Endothelial cell of umbilical vein (primary cell): ENCODE data around the gene NOS2. TPM values are rescaled to one million over a fixed set of nuclear protein-coding genes. Genes with fewer than 3 reads are reported as not detected.

Experiments used
- BruUV-seq: library from RNA; stranded (reverse); fragments of 400-500 nt; replicated peaks from 2 replicates; lab custom pipeline; 2021; lab: Mats Ljungman, UMichigan
- CTCF ChIA-PET: fragments of 300-600, 350-600 bp; sonication (Branson Sonifier 250); formaldehyde crosslinking; loops from one replicate; lab custom pipeline; 2021; ENCODE audit warnings: antibody characterized with exemption, inconsistent platforms; lab: Charles Lee
- POLR2A ChIA-PET: fragments of 300-600, 350-600 bp; sonication (Branson Sonifier 250); formaldehyde crosslinking; loops from one replicate; lab custom pipeline; 2021; ENCODE audit warnings: antibody characterized with exemption, inconsistent platforms; lab: Charles Lee
- DNase-seq: peaks from one replicate; pipeline ENCODE4 v3.0.0-alpha.2; 2011; ENCODE audit warnings: low read depth, low spot score
- FAIRE-seq: peaks from 2 replicates; lab custom pipeline; 2011; peaks lifted over from hg19 to GRCh38; lab: Jason Lieb, UNC
- H2AFZ ChIP-seq: 2 replicates; pipeline ENCODE4 v1.6.0; 2012; ENCODE audit warnings: low read depth, low read length, control low read depth, inconsistent platforms
- H3K27ac ChIP-seq: 2 replicates; pipeline ENCODE4 v1.5.1; 2011; ENCODE audit warnings: low read depth, mild to moderate bottlenecking, control low read depth, low read length, moderate library complexity; ENCODE audit not compliant: insufficient read depth
- H3K27me3 ChIP-seq, 2 experiments: 2 replicates each; pipeline versions ENCODE4 v1.6.0 to v1.6.1; 2011; ENCODE audit warnings: low read length in 2 of 2, mixed read lengths in 1 of 2; ENCODE audit not compliant: control insufficient read depth in 2 of 2, insufficient read depth in 2 of 2
- H3K36me3 ChIP-seq, 2 experiments: 2 replicates in 1 of 2; 3 replicates in 1 of 2; pipeline ENCODE4 v1.5.1; 2011; ENCODE audit warnings: low read length in 2 of 2, mild to moderate bottlenecking in 1 of 2, moderate library complexity in 1 of 2; ENCODE audit not compliant: control insufficient read depth in 2 of 2, insufficient read depth in 2 of 2; ENCODE audit errors: extremely low read depth in 1 of 2
- H3K4me1 ChIP-seq: 3 replicates; pipeline ENCODE4 v1.5.1; 2011; ENCODE audit warnings: mild to moderate bottlenecking, low read length; ENCODE audit not compliant: control insufficient read depth, insufficient read depth; ENCODE audit errors: extremely low read depth
- H3K4me2 ChIP-seq: 2 replicates; pipeline ENCODE4 v1.6.1; 2011; ENCODE audit warnings: low read length, control low read depth, mixed read lengths; ENCODE audit not compliant: insufficient read depth
- H3K4me3 ChIP-seq, 3 experiments: fragments of 200-600 bp in 1 of 3; sonication (generic), shearing (Covaris generic) in 1 of 3; replicated peaks in 1 of 3; 2 replicates each; pipeline ENCODE4 v1.5.1; 2011 to 2016; ENCODE audit warnings: control low read depth in 3 of 3, low read length in 3 of 3, mild to moderate bottlenecking in 2 of 3, inconsistent platforms in 1 of 3, low read depth in 1 of 3, moderate library complexity in 1 of 3; ENCODE audit not compliant: insufficient read depth in 1 of 3
- H3K79me2 ChIP-seq: 2 replicates; pipeline ENCODE4 v1.6.0; 2012; ENCODE audit warnings: low read length, inconsistent platforms; ENCODE audit not compliant: control insufficient read depth, insufficient read depth
- H3K9ac ChIP-seq: replicated peaks from 2 replicates; pipeline ENCODE3; 2011; ENCODE audit warnings: low read length, control low read depth; ENCODE audit not compliant: insufficient read depth; ENCODE audit errors: extremely low read depth
- H3K9me1 ChIP-seq: replicated peaks from 3 replicates; pipeline ENCODE4 v1.6.0; 2011; ENCODE audit warnings: mild to moderate bottlenecking, low read length; ENCODE audit not compliant: control insufficient read depth, insufficient read depth; ENCODE audit errors: extremely low read depth
- H3K9me3 ChIP-seq: replicated peaks from 2 replicates; pipeline ENCODE4 v1.5.1; 2012; ENCODE audit warnings: low read length, inconsistent platforms; ENCODE audit not compliant: control insufficient read depth, insufficient read depth
- H4K20me1 ChIP-seq: replicated peaks from 2 replicates; pipeline ENCODE3; 2011; ENCODE audit warnings: mild to moderate bottlenecking, low read length; ENCODE audit not compliant: control insufficient read depth, insufficient read depth; ENCODE audit errors: extremely low read depth
- EZH2 ChIP-seq: IDR thresholded peaks from 2 replicates; pipeline ENCODE4 v1.6.1; 2012; ENCODE audit warnings: borderline replicate concordance, low read depth, mild to moderate bottlenecking, moderate library complexity, low read length, inconsistent platforms; ENCODE audit not compliant: severe bottlenecking
- FOS ChIP-seq: IDR thresholded peaks from 2 replicates; pipeline ENCODE4 v1.6.1; 2011; ENCODE audit warnings: mild to moderate bottlenecking, low read length, moderate library complexity, borderline replicate concordance; ENCODE audit not compliant: insufficient read depth
- GATA2 ChIP-seq: IDR thresholded peaks from 2 replicates; pipeline ENCODE4 v1.7.0; 2011; ENCODE audit warnings: low read depth, mild to moderate bottlenecking, moderate library complexity, mixed read lengths, low read length; ENCODE audit not compliant: insufficient read length, insufficient read depth
- JUN ChIP-seq: IDR thresholded peaks from 2 replicates; pipeline ENCODE4 v1.6.1; 2011; ENCODE audit warnings: borderline replicate concordance, low read depth; ENCODE audit not compliant: insufficient read length, insufficient read depth
- MYC ChIP-seq: IDR thresholded peaks from one replicate; pipeline ENCODE4 v1.6.1; 2011; ENCODE audit warnings: mild to moderate bottlenecking, low read depth, low read length
- POLR2A ChIP-seq: IDR thresholded peaks from 2 replicates; pipeline ENCODE4 v1.6.1; 2012; ENCODE audit warnings: low read depth, mild to moderate bottlenecking, control low read depth, low read length
- POLR2AphosphoS5 ChIP-seq: IDR thresholded peaks from 2 replicates; pipeline ENCODE4 v1.6.1; 2012; ENCODE audit warnings: low read depth, mild to moderate bottlenecking, control low read depth, low read length, moderate library complexity; ENCODE audit not compliant: insufficient read depth
- dilution Hi-C: fragments of 300-500 bp; cut with MboI; formaldehyde crosslinking; loops from one replicate; pipeline ENCODE4 v1.15.0; 2019; ENCODE audit warnings: low sequenced_read_pairs; ENCODE audit not compliant: extremely low pct_ligation_motif_present
- intact Hi-C: fragments of 100-400 bp; cut with micrococcal nuclease; formaldehyde crosslinking; loops from one replicate; pipeline ENCODE4 v1.10.0; 2022
- polyA plus RNA-seq, 4 experiments: library from polyadenylated mRNA; depleted of rRNA in 3 of 4; stranded (reverse) in 3 of 4; unstranded in 1 of 4; fragments of >200 nt; gene quantifications; 2 replicates each; pipeline versions ENCODE4 v1.2.1 to v1.2.3, GENCODE V29; 2011 to 2012; ENCODE audit warnings: missing spikeins in 1 of 4
- total RNA-seq: library from RNA; stranded (reverse); gene quantifications from 2 replicates; pipeline ENCODE4 v1.2.3, GENCODE V29; 2021
- TF ChIP-seq, protein P1 (sequence below), 2 donors: IDR thresholded peaks; 1 replicate in 1 of 2; 2 replicates in 1 of 2; pipeline ENCODE4 v1.5.1; 2011; ENCODE audit warnings: low read length in 2 of 2, mild to moderate bottlenecking in 2 of 2, moderate library complexity in 2 of 2, control low read depth in 1 of 2, inconsistent platforms in 1 of 2, low read depth in 1 of 2; ENCODE audit not compliant: insufficient read depth in 1 of 2; ENCODE audit errors: extremely low read depth in 1 of 2
- TF ChIP-seq, protein P2 (sequence below): IDR thresholded peaks from 2 replicates; pipeline ENCODE4 v1.6.1; 2011; ENCODE audit not compliant: insufficient read depth, insufficient read length

NOS2 gene
- total and polyA plus RNA-seq, 2 donors (not counting 3 experiments of a cell fraction or from before 2014, with no cell fraction given): 0.01 TPM; not detected in 1

DNA sequence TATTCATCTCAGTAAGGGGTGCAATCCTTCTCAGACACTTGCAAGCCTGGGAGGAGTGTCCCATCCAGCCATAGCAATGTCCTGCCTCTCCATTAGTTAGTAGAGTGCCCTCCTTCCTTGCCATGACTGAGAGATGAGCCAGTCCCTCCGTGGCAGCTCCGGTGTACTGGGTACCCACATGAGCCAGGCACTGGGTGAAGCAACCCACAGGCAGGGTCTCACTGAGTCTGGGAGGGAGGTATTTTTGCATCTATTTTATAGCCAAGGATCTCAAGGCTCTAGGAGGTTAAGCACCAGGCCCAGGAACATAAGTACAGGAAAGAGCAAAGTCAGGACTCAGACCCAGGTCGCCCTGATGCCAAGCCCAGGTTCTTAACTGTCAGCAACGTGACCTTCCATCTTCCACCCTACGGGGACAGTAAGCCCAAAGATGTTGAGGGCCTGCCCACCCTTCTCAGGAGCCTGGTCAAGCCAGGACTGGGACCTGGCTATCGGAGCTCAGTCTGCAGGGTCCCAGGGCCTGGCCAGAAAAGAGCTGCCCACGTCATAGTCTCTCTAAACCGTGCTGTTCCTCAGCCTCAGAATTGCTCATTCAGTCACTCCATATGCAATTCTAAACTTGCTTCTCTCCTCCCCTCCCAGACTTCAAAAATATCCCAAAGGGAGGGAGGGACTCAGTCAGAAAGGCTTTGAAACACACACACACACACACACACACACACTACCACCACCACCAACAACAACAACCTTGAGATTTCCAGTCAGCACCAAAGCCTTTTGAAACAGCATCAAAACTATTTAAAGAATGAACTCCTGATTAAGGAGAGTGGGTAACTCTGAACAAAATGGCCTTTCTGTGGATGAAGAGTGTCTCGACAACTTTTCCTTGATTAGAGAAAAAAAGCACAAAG, 16.6 kb downstream of the NOS2 start:
- TF ChIP-seq, protein P1, sequence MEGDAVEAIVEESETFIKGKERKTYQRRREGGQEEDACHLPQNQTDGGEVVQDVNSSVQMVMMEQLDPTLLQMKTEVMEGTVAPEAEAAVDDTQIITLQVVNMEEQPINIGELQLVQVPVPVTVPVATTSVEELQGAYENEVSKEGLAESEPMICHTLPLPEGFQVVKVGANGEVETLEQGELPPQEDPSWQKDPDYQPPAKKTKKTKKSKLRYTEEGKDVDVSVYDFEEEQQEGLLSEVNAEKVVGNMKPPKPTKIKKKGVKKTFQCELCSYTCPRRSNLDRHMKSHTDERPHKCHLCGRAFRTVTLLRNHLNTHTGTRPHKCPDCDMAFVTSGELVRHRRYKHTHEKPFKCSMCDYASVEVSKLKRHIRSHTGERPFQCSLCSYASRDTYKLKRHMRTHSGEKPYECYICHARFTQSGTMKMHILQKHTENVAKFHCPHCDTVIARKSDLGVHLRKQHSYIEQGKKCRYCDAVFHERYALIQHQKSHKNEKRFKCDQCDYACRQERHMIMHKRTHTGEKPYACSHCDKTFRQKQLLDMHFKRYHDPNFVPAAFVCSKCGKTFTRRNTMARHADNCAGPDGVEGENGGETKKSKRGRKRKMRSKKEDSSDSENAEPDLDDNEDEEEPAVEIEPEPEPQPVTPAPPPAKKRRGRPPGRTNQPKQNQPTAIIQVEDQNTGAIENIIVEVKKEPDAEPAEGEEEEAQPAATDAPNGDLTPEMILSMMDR (IDR thresholded peaks at IDR 0.05; ENCODE audit: extremely low read depth in 1 of 2, insufficient read depth in 1 of 2, low read depth in 1 of 2, low read length in 2 of 2): no peak
- TF ChIP-seq GATA2 (no peak), JUN (no peak), MYC (no peak), EZH2 (no peak), FOS (no peak), POLR2AphosphoS5 (no peak), POLR2A (no peak)
- TF ChIP-seq, protein P2, sequence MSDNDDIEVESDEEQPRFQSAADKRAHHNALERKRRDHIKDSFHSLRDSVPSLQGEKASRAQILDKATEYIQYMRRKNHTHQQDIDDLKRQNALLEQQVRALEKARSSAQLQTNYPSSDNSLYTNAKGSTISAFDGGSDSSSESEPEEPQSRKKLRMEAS: no peak
- intact Hi-C loops: no loop called here
- Histone ChIP-seq H3K4me2 (no peak overlapping the region), H3K79me2 (no peaks in the 10 kb centered on the region), H3K9ac (no peak overlapping the region), H3K27ac (no peak overlapping the region), H3K4me3 (no peak overlapping the region), H2AFZ (no peak overlapping the region), H3K4me1 (no peaks in the 10 kb centered on the region), H3K9me3 (no peaks in the 10 kb centered on the region), H3K36me3 (no peaks in the 10 kb centered on the region), H4K20me1 (no peaks in the 10 kb centered on the region), H3K9me1 (no peaks in the 10 kb centered on the region), H3K27me3 (no peaks in the 10 kb centered on the region)
- FAIRE-seq (no peak), DNase-seq (no peak)
- POLR2A ChIA-PET: no interaction called here
- CTCF ChIA-PET: interaction anchor here (3.3 kb wide), 1 partner anchor 21 kb away, joined by 12 read pairs; no protein-coding TSS in a partner anchor
- dilution Hi-C loops: no loop called here
- no TSS peak for BruUV-seq
